DOHH2 (cell line): ENCODE measurements around the gene RYR2.

Experiments
- H3F3A ChIP-seq: fragments of 200-600 bp; sonication (generic), shearing (Covaris generic); 2 replicates; pipeline ENCODE4 v1.6.0; 2016; ENCODE audit warnings: antibody characterized with exemption, mild to moderate bottlenecking; ENCODE audit not compliant: control insufficient read depth, insufficient read depth
- H3K27ac ChIP-seq: fragments of 200-600 bp; sonication (generic); 2 replicates; pipeline ENCODE4 v1.5.1; 2014; ENCODE audit warnings: low read depth, mild to moderate bottlenecking, low read length, moderate library complexity
- H3K27me3 ChIP-seq: fragments of 200-600 bp; sonication (generic); 2 replicates; pipeline ENCODE4 v1.6.1; 2014; ENCODE audit warnings: mild to moderate bottlenecking, low read length, mixed read lengths; ENCODE audit not compliant: control insufficient read depth
- H3K36me3 ChIP-seq: fragments of 200-600 bp; sonication (generic); 2 replicates; pipeline ENCODE4 v1.6.1; 2014; ENCODE audit warnings: mild to moderate bottlenecking, low read length, moderate library complexity, mixed read lengths; ENCODE audit not compliant: control insufficient read depth
- H3K4me1 ChIP-seq: fragments of 200-600 bp; sonication (generic); 2 replicates; pipeline ENCODE4 v1.6.1; 2014; ENCODE audit warnings: mild to moderate bottlenecking, low read length, mixed read lengths; ENCODE audit not compliant: control insufficient read depth
- H3K4me2 ChIP-seq: fragments of 200-600 bp; sonication (generic); 2 replicates; pipeline ENCODE4 v1.6.0; 2014; ENCODE audit warnings: mild to moderate bottlenecking, low read length, moderate library complexity
- H3K4me3 ChIP-seq: fragments of 200-600 bp; sonication (generic); 2 replicates; pipeline ENCODE4 v1.5.1; 2014; ENCODE audit warnings: mild to moderate bottlenecking, low read length, mixed read lengths
- H3K79me2 ChIP-seq: fragments of 200-600 bp; sonication (generic); 2 replicates; pipeline ENCODE4 v1.6.1; 2014; ENCODE audit warnings: mild to moderate bottlenecking, low read length, mixed read lengths; ENCODE audit not compliant: control insufficient read depth
- H3K9me2 ChIP-seq: fragments of 200-600 bp; sonication (generic); replicated peaks from 2 replicates; pipeline ENCODE4 v1.6.1; 2014; ENCODE audit warnings: mild to moderate bottlenecking, low read length, mixed read lengths; ENCODE audit not compliant: control insufficient read depth
- H3K9me3 ChIP-seq: fragments of 200-600 bp; sonication (generic); 2 replicates; pipeline ENCODE4 v1.6.1; 2014; ENCODE audit warnings: antibody characterized with exemption, low read length, mixed read lengths; ENCODE audit not compliant: control insufficient read depth, insufficient read depth
- H4K20me1 ChIP-seq: fragments of 200-600 bp; sonication (generic); 2 replicates; pipeline ENCODE4 v1.6.0; 2014; ENCODE audit warnings: low read depth, mild to moderate bottlenecking, antibody characterized with exemption, low read length, moderate library complexity; ENCODE audit not compliant: control insufficient read depth, insufficient read depth
- EZH2phosphoT487 ChIP-seq: fragments of 200-600 bp; sonication (generic); IDR thresholded peaks from 2 replicates; pipeline ENCODE4 v1.6.1; 2017; ENCODE audit warnings: borderline replicate concordance, mild to moderate bottlenecking, antibody characterized with exemption, low read length, moderate library complexity, mixed read lengths
- TF ChIP-seq, protein P1 (sequence below): fragments of 200-600 bp; sonication (generic); IDR thresholded peaks from one replicate; pipeline ENCODE4 v1.5.1; 2014; ENCODE audit warnings: antibody characterized with exemption, mild to moderate bottlenecking, low read depth, low read length; ENCODE audit not compliant: poor library complexity, severe bottlenecking

The RYR2 gene

GRCh38 chr1:237084341-237085077 is 42.5 kb downstream of the RYR2 start:
- Histone ChIP-seq H3K27me3 (no peaks in the 10 kb centered on the region), H4K20me1 (no peaks in the 10 kb centered on the region), H3K9me3 (no peaks in the 10 kb centered on the region), H3F3A (no peaks in the 10 kb centered on the region), H3K36me3 (no peaks in the 10 kb centered on the region), H3K9me2 (no peaks in the 10 kb centered on the region), H3K27ac (no peak overlapping the region), H3K79me2 (no peaks in the 10 kb centered on the region), H3K4me3 (no peak overlapping the region), H3K4me1 (no peaks in the 10 kb centered on the region), H3K4me2 (no peak overlapping the region)
- TF ChIP-seq EZH2phosphoT487, result no peak
- TF ChIP-seq, protein P1, sequence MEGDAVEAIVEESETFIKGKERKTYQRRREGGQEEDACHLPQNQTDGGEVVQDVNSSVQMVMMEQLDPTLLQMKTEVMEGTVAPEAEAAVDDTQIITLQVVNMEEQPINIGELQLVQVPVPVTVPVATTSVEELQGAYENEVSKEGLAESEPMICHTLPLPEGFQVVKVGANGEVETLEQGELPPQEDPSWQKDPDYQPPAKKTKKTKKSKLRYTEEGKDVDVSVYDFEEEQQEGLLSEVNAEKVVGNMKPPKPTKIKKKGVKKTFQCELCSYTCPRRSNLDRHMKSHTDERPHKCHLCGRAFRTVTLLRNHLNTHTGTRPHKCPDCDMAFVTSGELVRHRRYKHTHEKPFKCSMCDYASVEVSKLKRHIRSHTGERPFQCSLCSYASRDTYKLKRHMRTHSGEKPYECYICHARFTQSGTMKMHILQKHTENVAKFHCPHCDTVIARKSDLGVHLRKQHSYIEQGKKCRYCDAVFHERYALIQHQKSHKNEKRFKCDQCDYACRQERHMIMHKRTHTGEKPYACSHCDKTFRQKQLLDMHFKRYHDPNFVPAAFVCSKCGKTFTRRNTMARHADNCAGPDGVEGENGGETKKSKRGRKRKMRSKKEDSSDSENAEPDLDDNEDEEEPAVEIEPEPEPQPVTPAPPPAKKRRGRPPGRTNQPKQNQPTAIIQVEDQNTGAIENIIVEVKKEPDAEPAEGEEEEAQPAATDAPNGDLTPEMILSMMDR, result no peak

GRCh38 chr1:237091691-237092090 is 49.7 kb downstream of the RYR2 start:
- TF ChIP-seq, protein P1, result no peak
- H4K20me1 ChIP-seq, result no peaks in the 10 kb centered on the region
- no peaks in the 10 kb centered on the region for H3K9me2 ChIP-seq
- no peaks in the 10 kb centered on the region for H3K27me3 ChIP-seq
- no peaks in the 10 kb centered on the region for H3K79me2 ChIP-seq
- H3K27ac ChIP-seq, result no peak overlapping the region
- H3K9me3 ChIP-seq, result no peaks in the 10 kb centered on the region
- no peak overlapping the region for H3K4me3 ChIP-seq
- no peaks in the 10 kb centered on the region for H3K36me3 ChIP-seq
- H3F3A ChIP-seq, result no peaks in the 10 kb centered on the region
- no peaks in the 10 kb centered on the region for H3K4me1 ChIP-seq
- no peak overlapping the region for H3K4me2 ChIP-seq

GRCh38 chr1:237093691-237094090 is 51.7 kb downstream of the RYR2 start:
- TF ChIP-seq, protein P1, result no peak
- TF ChIP-seq EZH2phosphoT487, result no peak
- no peaks in the 10 kb centered on the region for H3K9me3 ChIP-seq
- no peaks in the 10 kb centered on the region for H3K79me2 ChIP-seq
- H3K4me2 ChIP-seq, result no peak overlapping the region
- no peaks in the 10 kb centered on the region for H3K27me3 ChIP-seq
- H3K4me1 ChIP-seq, result no peaks in the 10 kb centered on the region
- no peaks in the 10 kb centered on the region for H3F3A ChIP-seq
- H3K36me3 ChIP-seq, result no peaks in the 10 kb centered on the region
- H3K27ac ChIP-seq, result no peak overlapping the region
- no peaks in the 10 kb centered on the region for H3K9me2 ChIP-seq
- H4K20me1 ChIP-seq, result no peaks in the 10 kb centered on the region
- H3K4me3 ChIP-seq, result no peak overlapping the region
